Mesothelial cell of epicardium (in vitro differentiated cells): ENCODE results near the gene ELMO3. TPM values are rescaled to one million over a fixed set of nuclear protein-coding genes. Genes with fewer than 3 reads are reported as not detected.

Experiments
- microRNA-seq: library from miRNA; unstranded; fragments of <30 nt; microRNA quantifications from one replicate; pipeline ENCODE4 v1.2.0, GENCODE V29; 2021; ENCODE audit warnings: inconsistent platforms, mixed read lengths
- total RNA-seq: library from RNA; stranded (reverse); gene quantifications from 3 replicates; pipeline ENCODE4 v1.2.1, GENCODE V29; 2021

Gene ELMO3
- total RNA-seq, 1 donor from 2014 or later: 9.7 TPM

Small RNA genes within 50 kb of the gene (microRNA-seq; reads per million reads assigned to microRNA genes)
- 326 reads per million, percentile 70 among the genes with 10 or more reads in this experiment for gene MIR328

Other genes starting within 250 kb of the ELMO3 start
- 4.8 to 5.4 TPM (median 5.1 TPM) in 3 replicates for gene CES3, start 237.9 kb upstream of the ELMO3 start, total RNA-seq
- gene CES4A, start 210.5 kb upstream of the ELMO3 start, total RNA-seq: 15.9 to 19.6 TPM (median 18.5 TPM) in 3 replicates
- gene CBFB, start 170.0 kb upstream of the ELMO3 start, total RNA-seq: 69.3 to 82.6 TPM (median 74.6 TPM) in 3 replicates
- gene PHAF1, start 89.2 kb upstream of the ELMO3 start, total RNA-seq: 20.9 to 22.4 TPM (median 21.5 TPM) in 3 replicates
- gene B3GNT9, start 48.1 kb upstream of the ELMO3 start, total RNA-seq: 20.1 to 21.4 TPM (median 20.6 TPM) in 3 replicates
- gene TRADD, start 39.2 kb upstream of the ELMO3 start, total RNA-seq: 7.2 to 7.8 TPM (median 7.8 TPM) in 3 replicates
- gene FBXL8, start 39.2 kb upstream of the ELMO3 start, total RNA-seq: 8.1 to 8.9 TPM (median 8.2 TPM) in 3 replicates
- 10.7 to 14.2 TPM (median 13.1 TPM) in 3 replicates for gene HSF4, start 34.4 kb upstream of the ELMO3 start, total RNA-seq
- 14.0 to 15.5 TPM (median 14.2 TPM) in 3 replicates for gene NOL3, start 28.6 kb upstream of the ELMO3 start, total RNA-seq
- 121 to 131 TPM (median 129 TPM) in 3 replicates for gene MATCAP1, start 15.2 kb upstream of the ELMO3 start, total RNA-seq
- 0.23 to 0.40 TPM in 2 of 3 replicates, not detected in the other for gene EXOC3L1, start 9.0 kb upstream of the ELMO3 start, total RNA-seq
- gene E2F4, start 7.0 kb upstream of the ELMO3 start, total RNA-seq: 78.3 to 80.2 TPM (median 79.5 TPM) in 3 replicates
- 35.8 to 38.4 TPM (median 36.3 TPM) in 3 replicates for gene TMEM208, start 28.0 kb downstream of the ELMO3 start, total RNA-seq
- 28.2 to 28.7 TPM (median 28.3 TPM) in 3 replicates for gene FHOD1, start 48.4 kb downstream of the ELMO3 start, total RNA-seq
- gene SLC9A5, start 49.8 kb downstream of the ELMO3 start, total RNA-seq: 2.9 to 3.5 TPM (median 3.3 TPM) in 3 replicates
- gene PLEKHG4, start 80.4 kb downstream of the ELMO3 start, total RNA-seq: 13.4 to 15.5 TPM (median 15.4 TPM) in 3 replicates
- gene KCTD19, start 127.6 kb downstream of the ELMO3 start, total RNA-seq: 0.52 to 1.1 TPM (median 0.84 TPM) in 3 replicates
- gene LRRC36, start 127.7 kb downstream of the ELMO3 start, total RNA-seq: 0.20 to 0.55 TPM (median 0.36 TPM) in 3 replicates
- 5.5 to 6.2 TPM (median 5.7 TPM) in 3 replicates for gene TPPP3, start 194.4 kb downstream of the ELMO3 start, total RNA-seq
- gene ZDHHC1, start 217.3 kb downstream of the ELMO3 start, total RNA-seq: 14.5 to 16.7 TPM (median 15.4 TPM) in 3 replicates
- 3.0 to 4.1 TPM (median 3.7 TPM) in 3 replicates for gene HSD11B2, start 232.0 kb downstream of the ELMO3 start, total RNA-seq